HepG2 (cell line): Measurements from ENCODE around the gene STARD5. TPM values are rescaled to one million over a fixed set of nuclear protein-coding genes. Genes with fewer than 3 reads are reported as not detected.

Source experiments
- ATAC-seq: fragments of 200-7000 bp; cut with Tn5 transposase; 3 replicates; pipeline ENCODE4 v1.9.1; 2020; ENCODE audit warnings: mild to moderate bottlenecking, moderate library complexity
- BruUV-seq: library from RNA; stranded (reverse); fragments of 400-500 nt; replicated peaks from 2 replicates; lab custom pipeline; 2021; lab: Mats Ljungman, UMichigan
- CTCF ChIA-PET: fragments of 300-600 bp; formaldehyde crosslinking; extraction: SDS; loops from one replicate; lab custom pipeline; 2021; ENCODE audit warnings: low total read pairs, inconsistent platforms, low intra/inter-chr PET ratio; lab: Yijun Ruan, JAX
- POLR2A ChIA-PET: fragments of 350-600 bp; sonication (Branson Sonifier 250); formaldehyde crosslinking; loops from one replicate; lab custom pipeline; 2020; ENCODE audit warnings: antibody characterized with exemption, inconsistent platforms; lab: Yijun Ruan, JAX
- DNase-seq: peaks from one replicate; pipeline ENCODE4 v3.0.0-alpha.2; 2015; ENCODE audit warnings: low spot score
- FAIRE-seq: peaks from 3 replicates; lab custom pipeline; 2011; peaks lifted over from hg19 to GRCh38; lab: Jason Lieb, UNC
- H2AFZ ChIP-seq: one replicate; pipeline ENCODE4 v1.6.1; 2011; ENCODE audit warnings: low read length, inconsistent platforms
- H3K27ac ChIP-seq: fragments of 300-600 bp; 3 replicates; pipeline ENCODE4 v1.8.0; 2011; ENCODE audit warnings: mixed run types, mild to moderate bottlenecking, mixed read lengths, low read length, inconsistent platforms; ENCODE audit not compliant: insufficient read depth; ENCODE audit errors: extremely low read length
- H3K27me3 ChIP-seq, 2 experiments: fragments of 200-600 bp in 1 of 2; 2 replicates in 1 of 2; 3 replicates in 1 of 2; pipeline versions ENCODE4 v1.6.0 to v1.8.0; 2011; ENCODE audit warnings: low read length in 2 of 2, mild to moderate bottlenecking in 2 of 2, moderate library complexity in 2 of 2, inconsistent platforms in 1 of 2; ENCODE audit not compliant: insufficient read depth in 2 of 2, control insufficient read depth in 1 of 2
- H3K36me3 ChIP-seq, 2 experiments: fragments of 200-600 bp in 1 of 2; replicated peaks in 1 of 2; 2 replicates in 1 of 2; 3 replicates in 1 of 2; pipeline versions ENCODE4 v1.5.1 to v1.8.0; 2011; ENCODE audit warnings: low read length in 2 of 2, inconsistent platforms in 1 of 2; ENCODE audit not compliant: insufficient read depth in 2 of 2, control insufficient read depth in 1 of 2
- H3K4me1 ChIP-seq: 2 replicates; pipeline ENCODE4 v1.5.1; 2012; ENCODE audit warnings: low read length, inconsistent platforms; ENCODE audit not compliant: insufficient read depth
- H3K4me2 ChIP-seq: 2 replicates; pipeline ENCODE4 v1.6.0; 2011; ENCODE audit warnings: low read depth, low read length, inconsistent platforms
- H3K4me3 ChIP-seq, 3 experiments: fragments of 200-600 bp in 1 of 3; sonication (generic), shearing (Covaris generic) in 1 of 3; replicated peaks in 1 of 3; 2 replicates each; pipeline ENCODE4 v1.5.1; 2011 to 2016; ENCODE audit warnings: low read length in 3 of 3, inconsistent platforms in 2 of 3, low read depth in 2 of 3, mild to moderate bottlenecking in 2 of 3, control low read depth in 1 of 3, mixed read lengths in 1 of 3; ENCODE audit not compliant: insufficient read depth in 1 of 3
- H3K79me2 ChIP-seq: one replicate; pipeline ENCODE4 v1.6.1; 2011; ENCODE audit warnings: low read length, inconsistent platforms; ENCODE audit not compliant: insufficient read depth
- H3K9ac ChIP-seq: 2 replicates; pipeline ENCODE4 v1.6.0; 2011; ENCODE audit warnings: mild to moderate bottlenecking, low read depth, low read length, inconsistent platforms; ENCODE audit not compliant: insufficient read depth
- H3K9me3 ChIP-seq: 2 replicates; pipeline ENCODE4 v1.5.1; 2012; ENCODE audit warnings: mild to moderate bottlenecking, low read length
- H4K20me1 ChIP-seq: 2 replicates; pipeline ENCODE4 v1.6.0; 2011; ENCODE audit warnings: inconsistent platforms, mild to moderate bottlenecking, low read length, moderate library complexity; ENCODE audit not compliant: insufficient read depth
- ATF2 ChIP-seq: sonication (generic); formaldehyde crosslinking; IDR thresholded peaks from 2 replicates; pipeline ENCODE4 v1.4.0; 2020; ENCODE audit warnings: missing genetic modification reagents
- CREM ChIP-seq, 2 experiments: sonication (generic) in 1 of 2; formaldehyde crosslinking in 1 of 2; IDR thresholded peaks; 2 replicates each; pipeline versions ENCODE4 v1.4.0 to v1.6.1; 2016 to 2020; ENCODE audit warnings: antibody characterized with exemption in 1 of 2, mild to moderate bottlenecking in 1 of 2, missing genetic modification reagents in 1 of 2
- CSRNP2 ChIP-seq: sonication (generic); formaldehyde crosslinking; conservative IDR thresholded peaks from 2 replicates; pipeline ENCODE4 v1.8.0; 2022; ENCODE audit warnings: low read depth, missing genetic modification reagents
- E2F2 ChIP-seq: sonication (generic); formaldehyde crosslinking; IDR thresholded peaks from 2 replicates; pipeline ENCODE4 v1.4.0; 2020; ENCODE audit warnings: missing genetic modification reagents, borderline replicate concordance
- FOXO1 ChIP-seq: sonication (generic); formaldehyde crosslinking; IDR thresholded peaks from 2 replicates; pipeline ENCODE4 v1.4.0; 2020; ENCODE audit warnings: missing genetic modification reagents
- MBD4 ChIP-seq: IDR thresholded peaks from 2 replicates; pipeline ENCODE4 v1.6.1; 2012; ENCODE audit warnings: low read length, inconsistent platforms, borderline replicate concordance
- ZNF30 ChIP-seq: sonication (generic); formaldehyde crosslinking; IDR thresholded peaks from 2 replicates; pipeline ENCODE4 v1.5.0; 2020; ENCODE audit warnings: mild to moderate bottlenecking, missing genetic modification reagents
- ZNF34 ChIP-seq: sonication (generic); formaldehyde crosslinking; IDR thresholded peaks from 2 replicates; pipeline ENCODE4 v1.4.0; 2020; ENCODE audit warnings: mild to moderate bottlenecking, missing genetic modification reagents, borderline replicate concordance
- ZNF713 ChIP-seq: sonication (generic); formaldehyde crosslinking; IDR thresholded peaks from 2 replicates; pipeline ENCODE4 v1.4.0; 2020; ENCODE audit warnings: mild to moderate bottlenecking, missing genetic modification reagents
- ZNF75D ChIP-seq: sonication (generic); formaldehyde crosslinking; IDR thresholded peaks from 2 replicates; pipeline ENCODE4 v1.8.1; 2023; ENCODE audit warnings: missing genetic modification reagents, mild to moderate bottlenecking, borderline replicate concordance
- WGBS: methylation state at CpG from one replicate; pipeline ENCODE4 v1.1.6; 2017; ENCODE audit warnings: low lambda C conversion rate; 5-methylcytosine and 5-hydroxymethylcytosine counted together
- in situ Hi-C: cut with HindIII; loops from 2 replicates; pipeline ENCODE4 v1.10.0; 2017; ENCODE audit warnings: low pct_unique_long_range_greater_than_20kb; ENCODE audit not compliant: extremely low pct_ligation_motif_present
- intact Hi-C: fragments of 100-400 bp; cut with micrococcal nuclease; formaldehyde crosslinking; loops from one replicate; pipeline ENCODE4 v1.10.0; 2022; ENCODE audit not compliant: unreplicated experiment
- polyA plus RNA-seq, 8 experiments: library from polyadenylated mRNA; depleted of rRNA in 3 of 8; stranded (reverse) in 7 of 8; unstranded in 1 of 8; fragments of >200 nt; fragmentation: Illumina TruSeq in 4 of 8; extraction: Trizol in 4 of 8; gene quantifications; 2 replicates each; pipeline versions ENCODE4 v1.2.1 to v1.2.3, GENCODE V29; 2011 to 2016; ENCODE audit warnings: low read depth in 4 of 8, missing spikeins in 1 of 8, mixed read lengths in 1 of 8; ENCODE audit not compliant: insufficient read depth in 1 of 8
- total RNA-seq, 5 experiments: library from RNA; depleted of rRNA; stranded (reverse); fragments of >200 nt; fragmentation: Illumina TruSeq; extraction: Trizol; gene quantifications; 2 replicates each; pipeline ENCODE4 v1.2.3, GENCODE V29; 2016; ENCODE audit warnings: low read depth in 1 of 5

STARD5 gene
- total and polyA plus RNA-seq, 2 of the 13 experiments (the other 11 are each of a cell fraction or from before 2014, with no cell fraction given): 3.1 to 3.5 TPM

- FAIRE-seq (no peak), ATAC-seq (no peak), DNase-seq (no peak)
- Histone ChIP-seq H3K9ac (no peak overlapping the region), H3K4me1 (no peaks in the 10 kb centered on the region), H3K27me3 (no peaks in the 10 kb centered on the region), H3K4me2 (no peak overlapping the region), H3K27ac (no peak overlapping the region), H3K9me3 (no peaks in the 10 kb centered on the region), H2AFZ (no peak overlapping the region), H4K20me1 (no peaks in the 10 kb centered on the region), H3K4me3 (no peak overlapping the region), H3K79me2 (no peaks in the 10 kb centered on the region), H3K36me3 (no peaks in the 10 kb centered on the region)
- no TSS peak for BruUV-seq
- ChIA-PET POLR2A (interaction anchor here (1.8 kb wide), 1 partner anchor 11 kb away, joined by 4 read pairs; the partner anchor contains the start of gene STARD5), CTCF (no interaction called here)
- TF ChIP-seq MBD4: no peak
- no peak for TF ChIP-seq E2F2 (CRISPR knock-in tag)
- no peak for TF ChIP-seq ZNF34
- TF ChIP-seq CSRNP2 (CRISPR knock-in tag): no peak
- no peak for TF ChIP-seq FOXO1 (CRISPR knock-in tag)
- TF ChIP-seq ATF2: no peak
- no peak for TF ChIP-seq CREM (IDR thresholded peaks at IDR 0.05)
- no peak for TF ChIP-seq CREM (CRISPR knock-in tag; IDR thresholded peaks at IDR 0.05)
- TF ChIP-seq ZNF713: no peak
- no peak for TF ChIP-seq ZNF30 (CRISPR knock-in tag)
- no peak for TF ChIP-seq ZNF75D (CRISPR knock-in tag)
- intact Hi-C loops: no loop called here
- in situ Hi-C loops: no loop called here
- 63% methylated on average over 8 of the region's 10 CpGs for WGBS
Observed at GRCh38 chr15:81334768-81335435, 11.0 kb upstream of the STARD5 start.
